HepG2 (cell line): ENCODE results near the gene PRKG1. TPM values are rescaled to one million over a fixed set of nuclear protein-coding genes. Genes with fewer than 3 reads are reported as not detected.

ENCODE experiments used
- ATAC-seq: fragments of 200-7000 bp; cut with Tn5 transposase; 3 replicates; pipeline ENCODE4 v1.9.1; 2020; ENCODE audit warnings: mild to moderate bottlenecking, moderate library complexity
- BruUV-seq: library from RNA; stranded (reverse); fragments of 400-500 nt; replicated peaks from 2 replicates; lab custom pipeline; 2021; lab: Mats Ljungman, UMichigan
- CTCF ChIA-PET: fragments of 300-600 bp; formaldehyde crosslinking; extraction: SDS; loops from one replicate; lab custom pipeline; 2021; ENCODE audit warnings: low total read pairs, inconsistent platforms, low intra/inter-chr PET ratio; lab: Yijun Ruan, JAX
- POLR2A ChIA-PET: fragments of 350-600 bp; sonication (Branson Sonifier 250); formaldehyde crosslinking; loops from one replicate; lab custom pipeline; 2020; ENCODE audit warnings: antibody characterized with exemption, inconsistent platforms; lab: Yijun Ruan, JAX
- DNase-seq: peaks from one replicate; pipeline ENCODE4 v3.0.0-alpha.2; 2015; ENCODE audit warnings: low spot score
- FAIRE-seq: peaks from 3 replicates; lab custom pipeline; 2011; peaks lifted over from hg19 to GRCh38; lab: Jason Lieb, UNC
- H2AFZ ChIP-seq: one replicate; pipeline ENCODE4 v1.6.1; 2011; ENCODE audit warnings: low read length, inconsistent platforms
- H3K27ac ChIP-seq: fragments of 300-600 bp; 3 replicates; pipeline ENCODE4 v1.8.0; 2011; ENCODE audit warnings: mixed run types, mild to moderate bottlenecking, mixed read lengths, low read length, inconsistent platforms; ENCODE audit not compliant: insufficient read depth; ENCODE audit errors: extremely low read length
- H3K27me3 ChIP-seq, 2 experiments: fragments of 200-600 bp in 1 of 2; 2 replicates in 1 of 2; 3 replicates in 1 of 2; pipeline versions ENCODE4 v1.6.0 to v1.8.0; 2011; ENCODE audit warnings: low read length in 2 of 2, mild to moderate bottlenecking in 2 of 2, moderate library complexity in 2 of 2, inconsistent platforms in 1 of 2; ENCODE audit not compliant: insufficient read depth in 2 of 2, control insufficient read depth in 1 of 2
- H3K36me3 ChIP-seq, 2 experiments: fragments of 200-600 bp in 1 of 2; replicated peaks in 1 of 2; 2 replicates in 1 of 2; 3 replicates in 1 of 2; pipeline versions ENCODE4 v1.5.1 to v1.8.0; 2011; ENCODE audit warnings: low read length in 2 of 2, inconsistent platforms in 1 of 2; ENCODE audit not compliant: insufficient read depth in 2 of 2, control insufficient read depth in 1 of 2
- H3K4me1 ChIP-seq: 2 replicates; pipeline ENCODE4 v1.5.1; 2012; ENCODE audit warnings: low read length, inconsistent platforms; ENCODE audit not compliant: insufficient read depth
- H3K4me2 ChIP-seq: 2 replicates; pipeline ENCODE4 v1.6.0; 2011; ENCODE audit warnings: low read depth, low read length, inconsistent platforms
- H3K4me3 ChIP-seq, 3 experiments: fragments of 200-600 bp in 1 of 3; sonication (generic), shearing (Covaris generic) in 1 of 3; replicated peaks in 1 of 3; 2 replicates each; pipeline ENCODE4 v1.5.1; 2011 to 2016; ENCODE audit warnings: low read length in 3 of 3, inconsistent platforms in 2 of 3, low read depth in 2 of 3, mild to moderate bottlenecking in 2 of 3, control low read depth in 1 of 3, mixed read lengths in 1 of 3; ENCODE audit not compliant: insufficient read depth in 1 of 3
- H3K79me2 ChIP-seq: one replicate; pipeline ENCODE4 v1.6.1; 2011; ENCODE audit warnings: low read length, inconsistent platforms; ENCODE audit not compliant: insufficient read depth
- H3K9ac ChIP-seq: 2 replicates; pipeline ENCODE4 v1.6.0; 2011; ENCODE audit warnings: mild to moderate bottlenecking, low read depth, low read length, inconsistent platforms; ENCODE audit not compliant: insufficient read depth
- H3K9me3 ChIP-seq: 2 replicates; pipeline ENCODE4 v1.5.1; 2012; ENCODE audit warnings: mild to moderate bottlenecking, low read length
- H4K20me1 ChIP-seq: 2 replicates; pipeline ENCODE4 v1.6.0; 2011; ENCODE audit warnings: inconsistent platforms, mild to moderate bottlenecking, low read length, moderate library complexity; ENCODE audit not compliant: insufficient read depth
- ATF7-NPFF ChIP-seq: sonication (generic); formaldehyde crosslinking; IDR thresholded peaks from 2 replicates; pipeline ENCODE4 v1.8.1; 2023; ENCODE audit warnings: mild to moderate bottlenecking, low read depth, missing genetic modification reagents, moderate library complexity
- CBX1 ChIP-seq: IDR thresholded peaks from one replicate; pipeline ENCODE4 v1.6.1; 2016; ENCODE audit warnings: antibody characterized with exemption, low read depth
- FOSL2 ChIP-seq: sonication (generic); formaldehyde crosslinking; IDR thresholded peaks from 2 replicates; pipeline ENCODE4 v1.4.0; 2020; ENCODE audit warnings: missing genetic modification reagents
- HNF4G ChIP-seq, 2 experiments: sonication (generic) in 1 of 2; formaldehyde crosslinking in 1 of 2; IDR thresholded peaks; 2 replicates each; pipeline versions ENCODE4 v1.4.0 to v1.6.1; 2011 to 2020; ENCODE audit warnings: borderline replicate concordance in 2 of 2, low read depth in 2 of 2, mild to moderate bottlenecking in 2 of 2, low read length in 1 of 2, missing genetic modification reagents in 1 of 2, moderate library complexity in 1 of 2
- KDM3A ChIP-seq: IDR thresholded peaks from 2 replicates; pipeline ENCODE4 v1.6.1; 2018; ENCODE audit warnings: low read depth, missing compliant biosample characterization
- KLF15 ChIP-seq: sonication (generic); formaldehyde crosslinking; IDR thresholded peaks from 2 replicates; pipeline ENCODE4 v1.8.1; 2023; ENCODE audit warnings: borderline replicate concordance, mild to moderate bottlenecking, inconsistent platforms, missing genetic modification reagents, mixed read lengths
- NCOA1 ChIP-seq: sonication (generic); formaldehyde crosslinking; IDR thresholded peaks from 2 replicates; pipeline ENCODE4 v1.9.0; 2021; ENCODE audit warnings: missing genetic modification reagents
- NONO ChIP-seq, 2 experiments: fragments of 450-650 bp in 1 of 2; sonication (generic) in 1 of 2; formaldehyde crosslinking in 1 of 2; IDR thresholded peaks in 1 of 2; conservative IDR thresholded peaks in 1 of 2; 2 replicates each; pipeline versions ENCODE4 v1.6.1 to v1.8.0; 2017 to 2022; ENCODE audit warnings: mild to moderate bottlenecking in 1 of 2, missing genetic modification reagents in 1 of 2, moderate library complexity in 1 of 2
- SALL1 ChIP-seq: sonication (generic); formaldehyde crosslinking; IDR thresholded peaks from 2 replicates; pipeline ENCODE4 v1.8.0; 2022; ENCODE audit warnings: mild to moderate bottlenecking, missing genetic modification reagents
- SRSF9 ChIP-seq: fragments of 200-400 bp; formaldehyde crosslinking; IDR thresholded peaks from 2 replicates; pipeline ENCODE4 v1.6.1; 2018; ENCODE audit warnings: borderline replicate concordance, mild to moderate bottlenecking, low read depth, low read length; ENCODE audit not compliant: insufficient read depth, poor library complexity, severe bottlenecking
- ZNF230 ChIP-seq: sonication (generic); formaldehyde crosslinking; IDR thresholded peaks from 2 replicates; pipeline ENCODE4 v1.4.0; 2020; ENCODE audit warnings: mild to moderate bottlenecking, missing genetic modification reagents
- ZNF337 ChIP-seq: sonication (generic); formaldehyde crosslinking; IDR thresholded peaks from 2 replicates; pipeline ENCODE4 v1.5.1; 2020; ENCODE audit warnings: missing genetic modification reagents, low read depth, mild to moderate bottlenecking, borderline replicate concordance
- ZSCAN12 ChIP-seq: sonication (generic); formaldehyde crosslinking; IDR thresholded peaks from 2 replicates; pipeline ENCODE4 v1.9.0; 2021; ENCODE audit warnings: mild to moderate bottlenecking, missing genetic modification reagents
- WGBS: methylation state at CpG from one replicate; pipeline ENCODE4 v1.1.6; 2017; ENCODE audit warnings: low lambda C conversion rate; 5-methylcytosine and 5-hydroxymethylcytosine counted together
- in situ Hi-C: cut with HindIII; loops from 2 replicates; pipeline ENCODE4 v1.10.0; 2017; ENCODE audit warnings: low pct_unique_long_range_greater_than_20kb; ENCODE audit not compliant: extremely low pct_ligation_motif_present
- intact Hi-C: fragments of 100-400 bp; cut with micrococcal nuclease; formaldehyde crosslinking; loops from one replicate; pipeline ENCODE4 v1.10.0; 2022; ENCODE audit not compliant: unreplicated experiment
- polyA plus RNA-seq, 8 experiments: library from polyadenylated mRNA; depleted of rRNA in 3 of 8; stranded (reverse) in 7 of 8; unstranded in 1 of 8; fragments of >200 nt; fragmentation: Illumina TruSeq in 4 of 8; extraction: Trizol in 4 of 8; gene quantifications; 2 replicates each; pipeline versions ENCODE4 v1.2.1 to v1.2.3, GENCODE V29; 2011 to 2016; ENCODE audit warnings: low read depth in 4 of 8, missing spikeins in 1 of 8, mixed read lengths in 1 of 8; ENCODE audit not compliant: insufficient read depth in 1 of 8
- total RNA-seq, 5 experiments: library from RNA; depleted of rRNA; stranded (reverse); fragments of >200 nt; fragmentation: Illumina TruSeq; extraction: Trizol; gene quantifications; 2 replicates each; pipeline ENCODE4 v1.2.3, GENCODE V29; 2016; ENCODE audit warnings: low read depth in 1 of 5
- TF ChIP-seq, protein P1 (sequence below): sonication (generic); formaldehyde crosslinking; IDR thresholded peaks from 2 replicates; pipeline ENCODE4 v1.8.0; 2022; ENCODE audit warnings: mild to moderate bottlenecking, missing genetic modification reagents, moderate library complexity
- TF ChIP-seq, protein P2 (sequence below): sonication (generic); formaldehyde crosslinking; IDR thresholded peaks from 2 replicates; pipeline ENCODE4 v1.5.0; 2020; ENCODE audit warnings: missing genetic modification reagents
- TF ChIP-seq, protein P3 (sequence below): sonication (generic); formaldehyde crosslinking; IDR thresholded peaks from 2 replicates; pipeline ENCODE4 v1.5.1; 2020; ENCODE audit warnings: missing genetic modification reagents, mild to moderate bottlenecking, borderline replicate concordance
- TF ChIP-seq, protein P4 (sequence below): conservative IDR thresholded peaks from 2 replicates; pipeline ENCODE4 v1.6.1; 2018; ENCODE audit warnings: missing genetic modification reagents

The PRKG1 gene
- total and polyA plus RNA-seq, 2 of the 13 experiments (the other 11 are each of a cell fraction or from before 2014, with no cell fraction given): 0.01 TPM; not detected in 1

DNA sequence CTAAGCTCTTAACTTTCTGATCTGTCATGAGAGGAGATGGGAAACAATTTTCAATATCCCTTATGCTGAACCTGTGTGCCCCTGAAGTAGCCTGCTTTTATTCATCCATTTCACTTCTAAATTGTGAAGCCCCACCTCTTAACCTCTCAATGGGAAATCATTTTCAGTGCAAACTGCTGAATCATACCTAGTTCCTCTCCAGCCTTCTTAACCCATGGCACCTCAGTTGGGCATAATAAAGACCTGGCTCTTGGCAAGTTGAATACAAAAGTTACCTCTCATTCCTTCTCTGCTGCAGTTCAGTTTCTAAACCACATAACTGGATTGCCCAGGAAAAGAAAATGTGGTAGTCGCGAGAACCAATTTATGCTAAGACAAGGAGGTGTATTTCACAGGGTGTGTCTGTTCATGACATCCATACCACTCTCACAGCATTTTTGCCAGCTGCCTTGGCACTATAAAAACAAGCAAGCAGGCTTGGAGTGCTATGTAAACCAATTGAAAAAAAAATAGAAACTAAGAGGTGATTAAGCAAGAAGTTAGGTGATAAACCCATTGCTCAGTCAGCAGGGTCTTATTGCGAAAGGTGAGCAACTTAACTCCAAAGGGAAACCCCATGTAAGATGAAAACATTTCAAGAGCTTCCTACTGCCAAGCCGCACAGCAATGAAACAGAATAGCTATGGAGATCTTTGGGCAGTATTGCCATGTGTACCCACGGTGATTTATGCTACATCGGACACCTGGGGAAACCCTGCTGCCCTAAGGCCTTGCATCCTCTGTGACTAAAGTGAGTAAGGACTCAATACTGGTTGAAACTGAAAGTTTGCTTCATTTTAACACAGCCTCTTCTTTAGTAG, 1182.8 kb downstream of the PRKG1 start (continued):
- TF ChIP-seq, protein P1, sequence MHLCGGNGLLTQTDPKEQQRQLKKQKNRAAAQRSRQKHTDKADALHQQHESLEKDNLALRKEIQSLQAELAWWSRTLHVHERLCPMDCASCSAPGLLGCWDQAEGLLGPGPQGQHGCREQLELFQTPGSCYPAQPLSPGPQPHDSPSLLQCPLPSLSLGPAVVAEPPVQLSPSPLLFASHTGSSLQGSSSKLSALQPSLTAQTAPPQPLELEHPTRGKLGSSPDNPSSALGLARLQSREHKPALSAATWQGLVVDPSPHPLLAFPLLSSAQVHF (CRISPR knock-in tag): no peak
- no peak for TF ChIP-seq FOSL2 (CRISPR knock-in tag)

DNA sequence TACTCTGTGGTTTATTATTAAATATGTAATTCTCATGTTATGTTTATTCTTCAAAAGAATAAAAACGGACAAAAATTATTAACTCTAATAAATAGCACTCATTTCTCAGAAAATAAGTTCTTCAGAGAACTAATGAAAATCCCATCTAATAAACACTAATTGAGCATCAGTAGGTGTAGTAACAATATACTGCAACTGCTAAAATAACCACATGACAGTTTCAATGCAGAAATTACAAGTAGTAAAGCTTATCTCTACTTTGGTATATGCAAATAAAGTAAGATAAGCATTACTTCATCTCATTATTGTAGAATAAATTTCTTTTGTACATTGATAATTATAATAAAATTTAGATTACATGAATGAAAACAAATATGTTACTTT, 1183.4 kb downstream of the PRKG1 start:
- H3K4me2 ChIP-seq: no peak overlapping the region
- no peak overlapping the region for H2AFZ ChIP-seq
- WGBS: 16% methylated on average over 1 of the region's 1 CpG
- no peaks in the 10 kb centered on the region for H4K20me1 ChIP-seq
- no peak overlapping the region for H3K9ac ChIP-seq
- TF ChIP-seq HNF4G (IDR thresholded peaks at IDR 0.05; ENCODE audit: borderline replicate concordance, low read depth, low read length) (no peak), HNF4G (CRISPR knock-in tag; IDR thresholded peaks at IDR 0.05; ENCODE audit: borderline replicate concordance, low read depth) (no peak), SRSF9 (no peak), CBX1 (no peak), SALL1 (CRISPR knock-in tag) (no peak), NCOA1 (CRISPR knock-in tag) (no peak), ZNF337 (CRISPR knock-in tag) (no peak), ATF7-NPFF (no peak), ZSCAN12 (no peak), KDM3A (no peak), KLF15 (CRISPR knock-in tag) (no peak), NONO (IDR thresholded peaks at IDR 0.05) (no peak), NONO (CRISPR knock-in tag; conservative IDR thresholded peaks at IDR 0.05) (no peak), ZNF230 (CRISPR knock-in tag) (no peak)
- TF ChIP-seq, protein P2, sequence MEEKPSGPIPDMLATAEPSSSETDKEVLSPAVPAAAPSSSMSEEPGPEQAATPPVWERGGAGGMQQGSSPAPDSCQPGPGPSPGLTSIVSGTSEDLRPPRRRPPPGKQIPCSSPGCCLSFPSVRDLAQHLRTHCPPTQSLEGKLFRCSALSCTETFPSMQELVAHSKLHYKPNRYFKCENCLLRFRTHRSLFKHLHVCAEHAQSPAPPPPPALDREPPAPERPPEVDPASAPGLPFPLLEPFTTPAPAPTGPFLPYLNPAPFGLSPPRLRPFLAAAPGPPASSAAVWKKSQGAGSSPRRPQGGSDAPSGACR (CRISPR knock-in tag): no peak
- TF ChIP-seq, protein P3, sequence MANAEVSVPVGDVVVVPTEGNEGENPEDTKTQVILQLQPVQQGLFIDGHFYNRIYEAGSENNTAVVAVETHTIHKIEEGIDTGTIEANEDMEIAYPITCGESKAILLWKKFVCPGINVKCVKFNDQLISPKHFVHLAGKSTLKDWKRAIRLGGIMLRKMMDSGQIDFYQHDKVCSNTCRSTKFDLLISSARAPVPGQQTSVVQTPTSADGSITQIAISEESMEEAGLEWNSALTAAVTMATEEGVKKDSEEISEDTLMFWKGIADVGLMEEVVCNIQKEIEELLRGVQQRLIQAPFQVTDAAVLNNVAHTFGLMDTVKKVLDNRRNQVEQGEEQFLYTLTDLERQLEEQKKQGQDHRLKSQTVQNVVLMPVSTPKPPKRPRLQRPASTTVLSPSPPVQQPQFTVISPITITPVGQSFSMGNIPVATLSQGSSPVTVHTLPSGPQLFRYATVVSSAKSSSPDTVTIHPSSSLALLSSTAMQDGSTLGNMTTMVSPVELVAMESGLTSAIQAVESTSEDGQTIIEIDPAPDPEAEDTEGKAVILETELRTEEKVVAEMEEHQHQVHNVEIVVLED (CRISPR knock-in tag): no peak
- TF ChIP-seq, protein P4, sequence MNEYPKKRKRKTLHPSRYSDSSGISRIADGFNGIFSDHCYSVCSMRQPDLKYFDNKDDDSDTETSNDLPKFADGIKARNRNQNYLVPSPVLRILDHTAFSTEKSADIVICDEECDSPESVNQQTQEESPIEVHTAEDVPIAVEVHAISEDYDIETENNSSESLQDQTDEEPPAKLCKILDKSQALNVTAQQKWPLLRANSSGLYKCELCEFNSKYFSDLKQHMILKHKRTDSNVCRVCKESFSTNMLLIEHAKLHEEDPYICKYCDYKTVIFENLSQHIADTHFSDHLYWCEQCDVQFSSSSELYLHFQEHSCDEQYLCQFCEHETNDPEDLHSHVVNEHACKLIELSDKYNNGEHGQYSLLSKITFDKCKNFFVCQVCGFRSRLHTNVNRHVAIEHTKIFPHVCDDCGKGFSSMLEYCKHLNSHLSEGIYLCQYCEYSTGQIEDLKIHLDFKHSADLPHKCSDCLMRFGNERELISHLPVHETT (CRISPR knock-in tag): no peak
- ChIA-PET CTCF (no interaction called here), POLR2A (no interaction called here)
- no peaks in the 10 kb centered on the region for H3K36me3 ChIP-seq
- intact Hi-C loops (no loop called here), in situ Hi-C loops (no loop called here)
- no TSS peak for BruUV-seq
- H3K79me2 ChIP-seq: no peaks in the 10 kb centered on the region
- H3K4me1 ChIP-seq: no peaks in the 10 kb centered on the region
- ATAC-seq (no peak), DNase-seq (no peak), FAIRE-seq (no peak)
- H3K4me3 ChIP-seq: no peak overlapping the region
- no peaks in the 10 kb centered on the region; a peak in 1 of 5 replicates for H3K27me3 ChIP-seq
- H3K9me3 ChIP-seq: no peaks in the 10 kb centered on the region
- no peak overlapping the region for H3K27ac ChIP-seq
